GM23248 (cell line): ENCODE results near the gene XPO6.

Source experiments
- EZH2 ChIP-seq: fragments of 200-600 bp; sonication (generic); IDR thresholded peaks from 2 replicates; pipeline ENCODE4 v1.6.1; 2018; ENCODE audit warnings: antibody characterized with exemption, mild to moderate bottlenecking; ENCODE audit not compliant: insufficient read depth, poor library complexity, severe bottlenecking
- EZH2phosphoT487 ChIP-seq: fragments of 200-600 bp; sonication (generic); IDR thresholded peaks from 2 replicates; pipeline ENCODE4 v1.6.1; 2018; ENCODE audit warnings: antibody characterized with exemption, moderate library complexity, mild to moderate bottlenecking, low read depth; ENCODE audit not compliant: insufficient read depth

DNA sequence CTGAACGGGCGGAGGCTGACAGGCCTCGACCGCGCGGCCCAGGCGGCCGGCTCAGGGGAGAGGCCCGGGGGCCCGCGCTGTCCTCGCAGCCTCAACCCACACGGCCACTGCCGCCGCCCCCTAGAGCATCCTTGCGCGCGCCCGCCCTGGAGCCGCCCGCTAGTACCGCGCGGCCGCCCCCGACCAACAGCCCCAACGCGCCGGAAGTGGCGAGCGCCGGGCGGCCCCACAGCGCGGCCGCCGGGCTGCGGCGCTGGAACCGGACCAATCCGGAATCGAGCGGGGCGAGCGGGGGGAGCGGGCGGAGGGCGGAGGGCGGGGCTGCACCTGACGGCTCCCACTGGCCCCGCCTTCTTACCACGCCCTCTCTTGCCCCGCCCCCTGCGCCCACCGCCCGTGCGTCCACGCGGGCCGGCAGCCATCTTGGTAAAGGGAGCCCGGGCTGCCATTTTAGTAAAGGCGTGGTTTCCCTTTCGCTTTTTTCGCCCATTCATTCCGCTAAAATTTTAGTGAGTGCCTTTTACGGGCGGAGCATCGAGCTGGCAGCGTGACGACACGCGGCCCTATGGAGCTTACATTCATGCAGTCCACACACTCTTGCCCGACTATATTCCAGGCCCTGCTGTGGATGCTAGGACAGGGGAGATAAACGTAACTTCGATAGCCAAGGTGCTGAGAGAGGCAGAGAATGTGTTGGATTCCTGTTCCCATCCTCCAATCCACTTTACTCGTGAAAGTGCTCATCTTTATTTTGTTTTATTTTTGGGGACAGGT, at the start of gene XPO6:
- TF ChIP-seq EZH2phosphoT487 (no peak), EZH2 (no peak)
